Endodermal cell (in vitro differentiated cells): ENCODE measurements around the gene PLEKHG3. TPM values are rescaled to one million over a fixed set of nuclear protein-coding genes. Genes with fewer than 3 reads are reported as not detected.

ENCODE experiments used
- DNase-seq: peaks from one replicate; pipeline ENCODE4 v3.0.0-alpha.2; 2017
- H3K27ac ChIP-seq: 2 replicates; pipeline ENCODE4 v1.5.1; 2013; ENCODE audit warnings: mild to moderate bottlenecking, low read depth, low read length, moderate library complexity
- H3K27me3 ChIP-seq: 2 replicates; pipeline ENCODE4 v1.6.1; 2013; ENCODE audit warnings: mild to moderate bottlenecking, low read length, moderate library complexity; ENCODE audit not compliant: insufficient read depth, control insufficient read depth, poor library complexity, severe bottlenecking
- H3K36me3 ChIP-seq: 2 replicates; pipeline ENCODE4 v1.7.0; 2013; ENCODE audit warnings: mild to moderate bottlenecking, low read length, moderate library complexity; ENCODE audit not compliant: control insufficient read depth, insufficient read depth
- H3K4me1 ChIP-seq: one replicate; pipeline ENCODE4 v1.7.0; 2013; ENCODE audit warnings: low read length; ENCODE audit not compliant: control insufficient read depth, insufficient read depth
- H3K4me3 ChIP-seq: 2 replicates; pipeline ENCODE4 v1.5.1; 2013; ENCODE audit warnings: mild to moderate bottlenecking, low read length, moderate library complexity
- H3K9ac ChIP-seq: 2 replicates; pipeline ENCODE4 v1.6.1; 2013; ENCODE audit warnings: mild to moderate bottlenecking, low read length, moderate library complexity; ENCODE audit not compliant: poor library complexity, severe bottlenecking; ENCODE audit errors: extremely low read depth
- H3K9me3 ChIP-seq: 2 replicates; pipeline ENCODE4 v1.6.1; 2013; ENCODE audit warnings: mild to moderate bottlenecking, low read length, moderate library complexity; ENCODE audit not compliant: control insufficient read depth
- H3K27ac Mint-ChIP-seq: 2 replicates; pipeline ENCODE4 v1.8.0; 2020; ENCODE audit warnings: mixed read lengths
- H3K27me3 Mint-ChIP-seq: 2 replicates; pipeline ENCODE4 v1.8.0; 2021; ENCODE audit warnings: mild to moderate bottlenecking, mixed read lengths; ENCODE audit not compliant: insufficient read depth
- H3K36me3 Mint-ChIP-seq: 2 replicates; pipeline ENCODE4 v1.8.0; 2020; ENCODE audit warnings: low read depth, mixed read lengths
- H3K4me1 Mint-ChIP-seq: 2 replicates; pipeline ENCODE4 v1.8.0; 2020; ENCODE audit warnings: mixed read lengths
- H3K4me3 Mint-ChIP-seq: 2 replicates; pipeline ENCODE4 v1.8.0; 2020; ENCODE audit warnings: mild to moderate bottlenecking, moderate library complexity, mixed read lengths
- H3K9me3 Mint-ChIP-seq: 2 replicates; pipeline ENCODE4 v1.8.0; 2020; ENCODE audit warnings: mild to moderate bottlenecking, mixed read lengths
- WGBS, 2 experiments: methylation state at CpG; one replicate each; pipeline versions ENCODE4 v1.1.5 to v1.1.7; 2013; ENCODE audit warnings: missing lambda C conversion rate in 2 of 2, mixed read lengths in 1 of 2; ENCODE audit not compliant: insufficient coverage in 1 of 2, insufficient read length in 1 of 2; 5-methylcytosine and 5-hydroxymethylcytosine counted together
- total RNA-seq, 2 donors: library from RNA; stranded (reverse); fragmentation: NEBNext Ultra II Directional in 1 of 2; extraction: Animal tissue kit (Norgen Biotek cat#: 25700) in 1 of 2; gene quantifications; 2 replicates in 1 of 2; 3 replicates in 1 of 2; pipeline ENCODE4 v1.2.1, GENCODE V29; 2021
- TF ChIP-seq, protein P1 (sequence below): fragments of 200-600 bp; sonication (generic); conservative IDR thresholded peaks from 2 replicates; pipeline ENCODE4 v1.5.0; 2021; ENCODE audit warnings: antibody characterized with exemption, mild to moderate bottlenecking

Gene PLEKHG3
- total RNA-seq, 2 donors from 2014 or later: 31.7 to 52.6 TPM

DNA sequence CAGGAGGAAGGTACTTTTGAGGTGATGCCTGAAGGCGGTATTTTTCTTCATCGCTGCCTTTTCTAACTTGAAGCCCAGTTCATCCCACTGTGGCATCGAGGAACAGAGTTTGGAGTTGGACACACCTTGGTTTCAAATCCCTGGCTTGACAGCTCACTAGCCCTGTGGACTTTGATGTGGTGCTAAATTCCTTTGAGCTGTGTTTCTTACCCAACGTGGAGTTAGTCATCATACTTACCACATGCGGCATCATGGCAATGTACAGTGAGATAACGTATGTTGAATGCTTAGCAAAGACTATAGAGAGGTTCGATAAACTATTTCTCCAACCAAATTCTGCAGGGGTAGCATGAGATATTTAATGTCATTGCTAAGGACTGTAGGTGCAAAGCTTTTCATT is 3.4 kb downstream of the PLEKHG3 start:
- Histone ChIP-seq H3K4me1 (peaks cover 28% of the 10 kb centered on the region), H3K9me3 (peaks cover 10% of the 10 kb centered on the region), H3K36me3 (no peaks in the 10 kb centered on the region), H3K27me3 (peaks cover 12% of the 10 kb centered on the region), H3K9ac (peak overlapping the region; percentile 19), H3K4me3 (peak overlapping the region; percentile 89), H3K27ac (no peak overlapping the region)
- DNase-seq: peak; percentile 53
- peaks cover 54% of the 10 kb centered on the region for H3K4me1 Mint-ChIP-seq
- WGBS, 2 experiments: 56 to 58% methylated on average over 6 to 7 of the region's 7 CpGs
- H3K9me3 Mint-ChIP-seq: peaks cover 7% of the 10 kb centered on the region
- no peak overlapping the region for H3K27ac Mint-ChIP-seq
- TF ChIP-seq, protein P1, sequence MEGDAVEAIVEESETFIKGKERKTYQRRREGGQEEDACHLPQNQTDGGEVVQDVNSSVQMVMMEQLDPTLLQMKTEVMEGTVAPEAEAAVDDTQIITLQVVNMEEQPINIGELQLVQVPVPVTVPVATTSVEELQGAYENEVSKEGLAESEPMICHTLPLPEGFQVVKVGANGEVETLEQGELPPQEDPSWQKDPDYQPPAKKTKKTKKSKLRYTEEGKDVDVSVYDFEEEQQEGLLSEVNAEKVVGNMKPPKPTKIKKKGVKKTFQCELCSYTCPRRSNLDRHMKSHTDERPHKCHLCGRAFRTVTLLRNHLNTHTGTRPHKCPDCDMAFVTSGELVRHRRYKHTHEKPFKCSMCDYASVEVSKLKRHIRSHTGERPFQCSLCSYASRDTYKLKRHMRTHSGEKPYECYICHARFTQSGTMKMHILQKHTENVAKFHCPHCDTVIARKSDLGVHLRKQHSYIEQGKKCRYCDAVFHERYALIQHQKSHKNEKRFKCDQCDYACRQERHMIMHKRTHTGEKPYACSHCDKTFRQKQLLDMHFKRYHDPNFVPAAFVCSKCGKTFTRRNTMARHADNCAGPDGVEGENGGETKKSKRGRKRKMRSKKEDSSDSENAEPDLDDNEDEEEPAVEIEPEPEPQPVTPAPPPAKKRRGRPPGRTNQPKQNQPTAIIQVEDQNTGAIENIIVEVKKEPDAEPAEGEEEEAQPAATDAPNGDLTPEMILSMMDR: no peak
- H3K36me3 Mint-ChIP-seq: peaks cover 10% of the 10 kb centered on the region
- peak overlapping the region; percentile 70 for H3K4me3 Mint-ChIP-seq
- H3K27me3 Mint-ChIP-seq: peaks cover 19% of the 10 kb centered on the region

DNA sequence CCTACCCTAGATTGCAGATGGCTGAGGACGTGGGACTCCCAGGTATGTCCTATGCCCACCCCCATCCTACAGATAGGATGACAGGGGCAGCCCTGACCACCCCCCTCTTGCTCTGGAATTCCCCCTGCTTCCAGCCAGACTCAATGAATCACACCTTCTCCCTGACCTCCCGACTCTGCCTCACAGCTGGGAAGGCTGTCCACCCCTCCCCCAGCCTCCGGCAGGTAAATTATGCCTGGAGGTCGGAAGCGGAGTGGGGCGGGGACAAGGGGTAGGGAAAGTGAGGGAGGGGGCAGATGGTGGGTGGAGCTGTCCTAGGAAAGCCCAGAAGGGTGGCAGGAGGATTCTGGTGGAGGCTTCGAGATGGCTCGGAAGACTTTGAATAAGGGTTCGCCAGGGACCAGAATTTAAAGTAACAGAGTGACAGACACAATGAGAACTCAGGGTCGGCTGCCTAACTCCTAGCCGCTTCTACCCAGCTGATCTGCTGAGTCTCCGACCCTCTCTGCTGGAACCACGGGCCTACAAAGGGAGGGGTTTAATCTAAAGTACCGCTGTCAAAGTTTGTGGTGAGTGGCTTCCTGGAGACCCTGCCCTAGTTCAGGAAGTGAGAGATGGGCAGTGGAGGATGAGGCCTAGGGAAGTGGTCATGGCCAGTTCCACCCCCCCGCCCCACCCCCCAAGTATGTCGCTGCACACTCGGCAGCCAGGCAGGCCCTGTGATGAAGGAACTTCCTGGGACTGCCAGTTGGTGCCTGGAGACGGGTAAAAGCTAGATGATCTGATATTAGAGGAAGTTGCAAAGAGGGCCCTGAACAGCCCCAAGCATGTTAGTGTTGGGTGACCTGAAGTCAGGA is 4.2 kb downstream of the PLEKHG3 start:
- H3K4me1 ChIP-seq: peaks cover 28% of the 10 kb centered on the region
- TF ChIP-seq, protein P1: no peak
- H3K27ac Mint-ChIP-seq: peak overlapping the region; percentile 26
- peaks cover 48% of the 10 kb centered on the region for H3K4me1 Mint-ChIP-seq
- peaks cover 15% of the 10 kb centered on the region for H3K36me3 Mint-ChIP-seq
- H3K27me3 Mint-ChIP-seq: peaks cover 19% of the 10 kb centered on the region
- WGBS, 2 experiments: 9 to 13% methylated on average over 11 to 17 of the region's 18 CpGs
- peak overlapping the region; percentile 89 for H3K4me3 ChIP-seq
- H3K4me3 Mint-ChIP-seq: peak overlapping the region; percentile 70
- peaks cover 14% of the 10 kb centered on the region for H3K9me3 Mint-ChIP-seq
- H3K9ac ChIP-seq: peak overlapping the region; percentile 19
- H3K27me3 ChIP-seq: peaks cover 5% of the 10 kb centered on the region
- H3K36me3 ChIP-seq: no peaks in the 10 kb centered on the region
- DNase-seq: peak; percentile 97
- H3K9me3 ChIP-seq: peaks cover 18% of the 10 kb centered on the region
- no peak overlapping the region for H3K27ac ChIP-seq

DNA sequence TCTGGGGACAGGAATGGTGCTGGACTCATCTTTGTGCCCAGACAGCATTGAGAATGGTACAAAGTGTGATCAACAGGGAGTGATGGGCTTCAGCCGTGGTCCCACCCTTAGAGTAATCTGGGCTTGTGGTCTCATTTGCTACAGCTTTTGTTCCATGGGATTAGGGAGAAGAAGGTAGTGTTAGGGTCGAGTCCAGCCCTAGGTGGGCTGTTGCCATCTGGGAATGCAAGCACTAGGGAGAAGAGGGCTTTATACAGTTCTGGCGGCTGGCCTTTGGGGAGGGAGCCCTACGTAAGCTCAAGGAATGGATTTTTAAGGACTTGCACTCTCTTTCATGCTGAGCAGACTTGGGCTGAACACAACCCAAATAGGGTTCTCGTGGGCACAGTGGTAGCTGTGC is 4.9 kb downstream of the PLEKHG3 start:
- H3K4me3 ChIP-seq: peak overlapping the region; percentile 5
- H3K4me1 ChIP-seq: peaks cover 28% of the 10 kb centered on the region
- no peaks in the 10 kb centered on the region for H3K36me3 ChIP-seq
- H3K4me1 Mint-ChIP-seq: peaks cover 44% of the 10 kb centered on the region
- peaks cover 21% of the 10 kb centered on the region for H3K9me3 Mint-ChIP-seq
- H3K27ac Mint-ChIP-seq: no peak overlapping the region
- H3K4me3 Mint-ChIP-seq: peak overlapping the region; percentile 70
- H3K36me3 Mint-ChIP-seq: peaks cover 19% of the 10 kb centered on the region
- peak; percentile 43 for DNase-seq
- TF ChIP-seq, protein P1: no peak
- peaks cover 23% of the 10 kb centered on the region for H3K27me3 Mint-ChIP-seq
- H3K27ac ChIP-seq: no peak overlapping the region
- H3K9me3 ChIP-seq: peaks cover 24% of the 10 kb centered on the region
- H3K9ac ChIP-seq: no peak overlapping the region
- H3K27me3 ChIP-seq: no peaks in the 10 kb centered on the region
- 80 to 82% methylated on average over 5 of the region's 5 CpGs for WGBS, 2 experiments
